Esophagus muscularis mucosa (tissue), 3 donors: ENCODE results near the gene SLC3A2.
"Not testable (repeated sequence)": the region's sequence is repeated elsewhere in the genome, so short reads cannot be mapped to it uniquely, and the experiment has no call there.

Experiments used
- CTCF ChIP-seq, 3 experiments: fragments of 200-600 bp in 2 of 3; fragments of 450-650 bp in 1 of 3; sonication (generic) in 2 of 3; IDR thresholded peaks; one replicate each; pipeline ENCODE4 v1.5.1; 2017 to 2019; ENCODE audit warnings: antibody characterized with exemption in 3 of 3, mild to moderate bottlenecking in 2 of 3, moderate library complexity in 1 of 3
- POLR2A ChIP-seq: fragments of 450-650 bp; IDR thresholded peaks from one replicate; pipeline ENCODE4 v1.6.1; 2017; ENCODE audit warnings: antibody characterized with exemption, moderate library complexity, mild to moderate bottlenecking, low read depth
- POLR2AphosphoS5 ChIP-seq, 2 donors: sonication (generic); formaldehyde crosslinking; IDR thresholded peaks; one replicate each; pipeline ENCODE4 v1.6.1; 2017; ENCODE audit warnings: antibody characterized with exemption in 2 of 2

DNA sequence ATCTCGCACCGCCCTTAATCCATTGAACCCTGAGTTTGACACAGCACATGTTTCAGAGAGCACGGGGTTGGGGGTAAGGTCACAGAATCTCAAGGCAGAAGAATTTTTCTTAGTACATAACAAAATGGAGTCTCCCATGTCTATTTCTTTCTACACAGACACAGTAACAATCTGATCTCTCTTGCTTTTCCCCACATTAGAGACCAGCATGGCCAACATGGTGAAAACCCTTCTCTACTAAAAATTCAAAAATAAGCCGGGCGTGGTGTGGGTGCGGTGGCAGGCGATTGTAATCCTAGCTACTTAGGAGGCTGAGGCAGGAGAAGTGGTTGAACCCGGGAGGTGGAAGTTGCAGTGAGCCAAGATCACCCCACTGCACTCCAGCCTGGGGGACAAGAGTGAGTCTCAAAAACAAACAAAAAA lies 21.4 kb upstream of the SLC3A2 start:
- not testable (repeated sequence) for TF ChIP-seq CTCF (IDR thresholded peaks at IDR 0.05); POLR2AphosphoS5 (IDR thresholded peaks at IDR 0.05); POLR2A
